Fibroblast of upper back skin (primary cell): Measurements from ENCODE around the gene CAD.

Source experiments
- DNase-seq: peaks from one replicate; pipeline ENCODE4 v3.0.0-alpha.2; 2013

The CAD gene

DNA sequence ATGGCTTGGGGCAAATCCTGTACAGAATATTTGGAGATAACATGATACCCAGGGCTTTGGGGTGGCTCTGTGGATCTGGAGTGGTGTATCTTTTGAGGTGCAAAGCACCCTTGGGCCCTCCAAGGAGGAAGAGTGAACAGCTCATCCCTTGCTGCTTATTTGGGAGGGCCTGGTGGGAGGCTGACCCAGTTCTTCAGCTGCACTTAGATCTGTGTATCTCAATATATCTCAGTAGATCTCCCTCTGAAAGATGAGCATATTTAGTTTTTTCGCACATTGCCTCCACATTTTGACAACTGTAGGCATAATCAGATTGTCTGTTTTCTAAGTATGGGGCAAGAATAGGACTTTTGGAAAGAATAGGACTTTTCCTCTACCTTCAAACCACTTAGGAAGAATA lies 67.8 kb downstream of the CAD start:
- DNase-seq = no peak

DNA sequence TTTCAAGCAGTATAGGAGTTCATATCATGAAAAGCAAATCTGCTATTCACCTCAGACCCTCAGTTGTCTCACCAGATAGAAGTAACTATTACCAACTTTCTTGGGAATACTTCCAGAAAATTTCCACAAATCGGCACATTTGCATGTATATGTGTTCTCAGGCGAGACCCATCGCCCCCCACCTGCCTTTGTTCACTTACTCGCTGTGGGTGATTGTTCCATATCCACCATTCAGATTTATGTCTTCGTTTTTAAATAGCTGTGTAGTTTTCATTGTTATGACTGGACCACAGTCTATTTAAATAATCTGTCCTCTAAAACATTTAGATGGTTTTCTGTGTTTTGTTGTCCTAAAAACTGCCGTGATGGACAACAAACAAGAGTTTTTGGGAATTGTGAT lies 68.3 kb downstream of the CAD start:
- no peak for DNase-seq

DNA sequence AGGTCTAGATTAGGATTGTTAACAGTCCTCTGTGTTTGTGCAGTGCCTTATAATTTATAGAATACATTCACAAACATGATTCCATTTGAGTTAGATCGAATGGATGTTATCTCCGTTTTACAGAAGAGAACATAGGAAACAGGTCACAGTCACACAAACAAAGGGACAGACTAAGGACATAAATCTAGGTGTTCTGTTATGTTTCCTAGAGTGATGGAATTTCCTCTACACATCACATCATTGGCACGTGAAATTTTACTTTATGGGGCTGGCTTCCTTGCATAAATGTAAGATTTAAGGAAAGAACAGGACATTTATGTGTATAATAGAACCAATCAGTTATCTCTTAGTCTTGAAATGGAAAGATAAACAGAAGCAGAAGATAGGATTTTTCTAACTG lies 71.4 kb downstream of the CAD start:
- DNase-seq = no peak

DNA sequence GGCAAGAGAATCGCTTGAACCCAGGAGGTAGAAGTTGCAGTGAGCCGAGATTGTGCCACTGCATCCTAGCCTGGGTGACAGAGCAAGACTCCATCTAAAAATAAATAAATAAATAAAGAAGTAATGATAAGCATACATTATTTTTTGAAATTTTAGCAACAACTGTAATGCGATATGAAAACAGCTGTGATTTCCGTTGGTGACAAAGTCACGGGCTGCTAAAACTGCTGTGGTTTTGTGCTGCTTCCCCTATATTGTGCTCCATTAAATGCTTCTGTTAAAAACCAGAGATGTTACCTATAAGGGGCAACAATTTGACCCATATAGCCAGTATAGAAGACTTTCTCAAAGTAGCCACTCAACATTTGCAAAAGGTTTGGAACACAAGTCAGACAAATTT lies 73.4 kb downstream of the CAD start:
- DNase-seq = no peak

DNA sequence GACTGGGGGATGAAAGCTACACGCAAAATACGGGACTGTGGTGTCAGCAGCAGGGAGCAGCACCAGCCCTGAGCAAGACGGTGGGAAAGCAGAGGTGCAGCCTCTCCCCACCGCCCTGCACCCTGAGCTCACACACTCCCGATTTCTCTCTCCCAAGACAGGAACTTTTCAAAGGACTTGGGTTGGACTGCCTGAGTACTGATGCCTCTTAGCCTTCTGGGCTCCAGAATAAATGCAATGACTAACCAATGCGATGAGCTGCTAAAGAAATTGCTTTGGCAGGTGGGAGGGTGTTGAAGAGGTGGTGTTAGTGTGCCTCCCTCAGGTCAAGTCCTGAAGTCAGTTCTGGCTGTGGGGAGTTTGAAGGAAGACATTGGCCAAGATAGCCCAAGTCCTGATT lies 74.7 kb downstream of the CAD start:
- DNase-seq = no peak
